Thyroid gland (tissue), 4 donors: Measurements from ENCODE around the gene NBAS.

Experiments
- CTCF ChIP-seq, 6 experiments: fragments of 200-600 bp in 3 of 6; fragments of 450-650 bp in 3 of 6; sonication (generic) in 3 of 6; IDR thresholded peaks; one replicate each; pipeline ENCODE4 v1.5.1; 2016 to 2019; ENCODE audit warnings: antibody characterized with exemption in 6 of 6, mild to moderate bottlenecking in 2 of 6, inconsistent platforms in 1 of 6, moderate library complexity in 1 of 6
- POLR2A ChIP-seq, 2 donors: fragments of 450-650 bp; IDR thresholded peaks; one replicate each; pipeline ENCODE4 v1.6.1; 2017; ENCODE audit warnings: antibody characterized with exemption in 2 of 2, mild to moderate bottlenecking in 2 of 2, moderate library complexity in 1 of 2

- TF ChIP-seq POLR2A (IDR thresholded peaks at IDR 0.05): no peak
- TF ChIP-seq CTCF (IDR thresholded peaks at IDR 0.05): no peak
These were observed 89.5 kb downstream of the NBAS start for GRCh38 chr2:15471606-15472005.
